AG09319 (cell line): Measurements from ENCODE around the gene RSU1.
"Not testable (repeated sequence)": the region's sequence is repeated elsewhere in the genome, so short reads cannot be mapped to it uniquely, and the experiment has no call there.

Experiments
- DNase-seq: peaks from one replicate; pipeline ENCODE4 v3.0.0-alpha.2; 2010; ENCODE audit warnings: low read depth; ENCODE audit errors: extremely low read depth
- TF ChIP-seq, protein P1 (sequence below): IDR thresholded peaks from 2 replicates; pipeline ENCODE4 v1.5.1; 2011; ENCODE audit warnings: low read depth, mild to moderate bottlenecking, inconsistent platforms, low read length, moderate library complexity

Gene RSU1

DNA sequence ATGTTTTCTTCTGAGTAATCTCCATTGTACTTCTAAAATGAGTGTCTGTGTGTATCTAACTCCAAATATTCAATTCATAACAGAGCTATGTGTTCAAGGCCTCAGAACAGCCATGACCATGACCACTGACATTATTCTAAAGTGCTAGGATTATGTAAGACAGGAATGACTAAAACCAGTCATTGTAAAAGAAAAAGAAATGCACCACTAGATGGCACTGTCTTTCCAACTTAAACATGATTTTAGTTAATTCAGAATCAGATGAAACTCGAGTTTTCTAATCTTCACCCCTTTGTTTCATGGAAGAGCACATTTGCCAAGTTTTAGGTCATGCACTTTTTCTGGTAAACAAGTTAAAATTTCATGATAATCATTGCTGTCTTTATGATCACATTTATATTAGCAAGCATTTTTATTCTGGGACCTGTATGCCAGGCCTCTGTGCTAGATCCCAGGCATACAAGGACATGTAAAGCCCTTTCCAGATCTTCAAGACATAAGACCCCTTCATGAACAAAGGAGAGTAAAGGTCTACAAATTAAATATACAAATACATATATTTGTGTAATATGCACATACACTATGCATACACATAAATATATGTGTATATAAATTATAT lies 26.1 kb upstream of the RSU1 start:
- peak; percentile 72 for DNase-seq
- TF ChIP-seq, protein P1, sequence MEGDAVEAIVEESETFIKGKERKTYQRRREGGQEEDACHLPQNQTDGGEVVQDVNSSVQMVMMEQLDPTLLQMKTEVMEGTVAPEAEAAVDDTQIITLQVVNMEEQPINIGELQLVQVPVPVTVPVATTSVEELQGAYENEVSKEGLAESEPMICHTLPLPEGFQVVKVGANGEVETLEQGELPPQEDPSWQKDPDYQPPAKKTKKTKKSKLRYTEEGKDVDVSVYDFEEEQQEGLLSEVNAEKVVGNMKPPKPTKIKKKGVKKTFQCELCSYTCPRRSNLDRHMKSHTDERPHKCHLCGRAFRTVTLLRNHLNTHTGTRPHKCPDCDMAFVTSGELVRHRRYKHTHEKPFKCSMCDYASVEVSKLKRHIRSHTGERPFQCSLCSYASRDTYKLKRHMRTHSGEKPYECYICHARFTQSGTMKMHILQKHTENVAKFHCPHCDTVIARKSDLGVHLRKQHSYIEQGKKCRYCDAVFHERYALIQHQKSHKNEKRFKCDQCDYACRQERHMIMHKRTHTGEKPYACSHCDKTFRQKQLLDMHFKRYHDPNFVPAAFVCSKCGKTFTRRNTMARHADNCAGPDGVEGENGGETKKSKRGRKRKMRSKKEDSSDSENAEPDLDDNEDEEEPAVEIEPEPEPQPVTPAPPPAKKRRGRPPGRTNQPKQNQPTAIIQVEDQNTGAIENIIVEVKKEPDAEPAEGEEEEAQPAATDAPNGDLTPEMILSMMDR, result peak; percentile 32

DNA sequence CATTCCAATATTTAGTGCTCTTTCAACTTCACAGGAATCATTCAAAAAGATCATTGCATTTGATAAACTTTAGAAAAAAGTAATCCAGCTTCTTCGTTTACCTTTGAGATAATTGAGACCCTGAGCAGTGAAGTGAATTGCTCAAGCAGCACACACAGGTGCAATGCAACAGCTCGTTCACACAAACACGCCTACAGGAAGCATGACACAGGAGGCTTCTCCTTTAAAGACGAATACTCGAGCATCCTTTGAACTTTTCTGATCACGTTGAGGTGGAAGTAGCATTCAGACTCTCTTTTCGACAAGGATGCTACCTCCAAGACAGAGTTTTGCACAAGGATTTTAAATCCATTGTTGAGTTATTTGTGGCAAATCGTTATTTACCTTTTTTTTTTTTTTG lies 18.0 kb upstream of the RSU1 start:
- no peak for DNase-seq
- TF ChIP-seq, protein P1, result no peak

DNA sequence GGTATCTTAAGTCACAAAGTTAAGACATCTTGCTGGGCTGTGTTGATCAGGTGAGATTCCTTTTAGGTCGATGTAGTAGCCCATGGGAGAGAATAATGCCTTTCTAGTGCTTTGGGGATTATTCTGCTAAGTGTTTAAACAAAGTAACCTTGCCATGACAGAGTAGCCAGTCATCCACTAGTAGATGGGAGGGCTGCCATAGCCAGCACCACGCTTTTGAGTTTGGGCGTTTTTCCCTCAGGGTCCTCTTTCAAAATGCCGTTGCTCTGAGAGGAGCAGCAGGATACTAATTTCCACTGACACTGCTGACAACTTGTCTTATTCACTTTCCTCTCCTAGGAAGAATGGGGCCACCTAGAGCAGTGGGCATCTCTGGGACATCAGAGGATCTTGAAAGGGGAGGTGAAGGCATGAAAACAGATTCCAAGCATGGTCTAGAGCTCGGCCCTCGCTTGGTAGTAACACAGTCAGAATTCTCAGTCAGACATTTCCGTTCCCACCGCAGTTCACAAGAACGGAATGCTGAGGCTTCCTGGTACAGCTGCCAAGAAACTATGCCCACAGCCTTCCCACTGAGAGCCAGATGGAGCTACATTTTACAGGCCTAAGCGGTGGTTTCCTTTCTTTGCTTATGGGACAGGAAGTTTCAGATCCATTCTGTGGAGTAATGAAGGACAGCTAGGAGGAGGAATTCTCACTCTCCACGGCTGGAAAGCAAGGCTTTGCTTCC lies 15.3 kb upstream of the RSU1 start:
- peak; percentile 80 for DNase-seq
- TF ChIP-seq, protein P1, result no peak

DNA sequence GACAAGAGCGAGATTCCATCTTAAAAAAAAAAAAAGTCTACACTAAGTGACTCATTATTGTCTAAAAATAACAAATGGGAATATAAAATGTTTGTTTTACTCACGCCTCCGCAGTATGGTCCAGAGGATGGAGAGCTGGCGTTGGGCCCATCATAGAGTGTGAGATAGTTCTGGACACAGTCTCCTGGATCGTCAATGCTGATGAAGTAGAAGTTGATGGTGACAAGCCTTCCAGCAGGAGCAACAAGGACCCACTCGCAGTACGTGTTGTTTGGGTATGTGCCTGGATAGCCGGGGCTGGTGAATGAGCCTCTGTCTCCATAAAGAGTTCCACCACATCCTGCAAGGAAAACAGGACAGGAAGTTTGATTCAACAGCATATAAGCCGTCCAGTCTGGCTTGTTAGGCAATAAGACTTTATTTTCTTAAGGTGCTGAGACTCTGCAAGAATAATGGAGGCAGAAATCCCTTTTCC lies 11.5 kb upstream of the RSU1 start:
- DNase-seq, result no peak
- TF ChIP-seq, protein P1, result no peak

DNA sequence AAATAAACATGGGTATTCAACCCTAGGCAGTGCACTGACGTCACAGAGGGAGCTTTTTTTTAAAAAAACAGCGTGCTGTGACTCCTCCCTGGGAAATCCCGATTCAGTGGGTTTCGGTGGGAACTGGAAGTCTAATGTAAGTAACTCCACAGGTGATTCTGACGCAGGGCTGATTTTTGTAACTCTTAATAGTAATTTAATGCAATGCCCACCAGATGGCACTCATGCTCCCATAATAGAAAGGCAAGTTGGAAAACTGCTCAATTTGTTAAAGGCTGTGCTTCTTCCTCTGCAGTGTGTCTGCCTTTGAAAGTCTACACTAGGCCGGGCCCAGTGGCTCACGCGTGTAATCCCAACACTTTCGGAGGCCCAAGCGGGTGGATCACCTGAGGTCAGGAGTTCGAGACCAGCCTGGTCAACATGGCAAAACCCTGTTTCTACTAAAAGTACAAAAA lies 10.9 kb upstream of the RSU1 start:
- DNase-seq, result peak; percentile 71
- TF ChIP-seq, protein P1, result peak; percentile 40

DNA sequence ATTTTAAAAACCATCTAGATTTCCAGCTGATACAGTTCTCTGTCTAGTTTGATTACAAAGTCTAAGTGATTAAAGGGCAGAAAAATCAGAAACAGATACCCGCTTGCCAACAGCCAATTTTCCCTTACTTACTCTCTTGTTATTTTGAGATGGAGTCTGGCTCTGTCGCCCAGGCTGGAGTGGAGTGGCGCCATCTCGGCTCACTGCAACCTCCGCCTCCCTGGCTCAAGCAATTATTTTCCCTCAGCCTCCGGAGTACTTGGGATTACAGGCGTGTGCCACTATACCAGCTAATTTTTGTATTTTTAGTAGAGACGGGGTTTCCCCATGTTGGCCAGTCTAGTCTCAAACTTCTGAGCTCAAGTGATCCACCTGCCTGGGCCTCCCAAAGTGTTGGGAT lies 10.2 kb upstream of the RSU1 start:
- DNase-seq, result not testable (repeated sequence)

DNA sequence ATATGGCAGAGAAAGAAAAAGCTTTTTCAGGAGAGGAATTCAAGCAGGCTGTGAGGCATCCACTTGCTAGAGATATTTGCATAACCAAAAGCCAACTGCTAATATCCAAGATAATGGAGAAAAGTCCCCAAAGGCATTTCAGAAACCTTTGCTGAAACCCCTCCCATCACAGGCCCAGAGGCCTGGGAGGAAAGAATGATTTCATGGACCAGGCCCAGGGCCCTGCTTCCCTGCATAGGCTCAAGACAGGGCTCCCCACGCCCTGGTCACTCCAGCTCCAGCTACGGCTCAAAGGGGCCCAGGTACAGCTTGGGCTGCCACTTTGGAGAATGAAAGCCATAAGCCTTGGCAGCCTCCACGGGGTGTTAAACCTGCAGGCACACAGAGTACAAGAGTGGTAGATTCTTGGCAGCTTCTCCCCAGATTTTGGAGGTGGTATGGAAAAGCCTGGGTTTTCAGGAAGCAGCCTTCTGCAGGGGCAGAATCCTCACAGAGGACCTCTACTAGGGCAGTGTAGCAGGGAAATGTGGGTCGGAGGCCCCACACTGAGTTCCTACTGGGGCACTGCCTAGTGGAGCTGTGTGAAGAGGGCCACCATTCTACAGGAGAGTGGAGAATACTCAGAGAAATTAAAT lies 5.6 kb upstream of the RSU1 start:
- no peak for DNase-seq
- TF ChIP-seq, protein P1, result no peak
